Measurements from ENCODE around the gene POLD2.

The POLD2 gene

GRCh38 chr7:44121761-44122420, 1.5 kb downstream of the POLD2 start:
- no peak for DNase-seq (ENCODE audit: extremely low read depth, low read depth)
- TF ChIP-seq, protein P1, sequence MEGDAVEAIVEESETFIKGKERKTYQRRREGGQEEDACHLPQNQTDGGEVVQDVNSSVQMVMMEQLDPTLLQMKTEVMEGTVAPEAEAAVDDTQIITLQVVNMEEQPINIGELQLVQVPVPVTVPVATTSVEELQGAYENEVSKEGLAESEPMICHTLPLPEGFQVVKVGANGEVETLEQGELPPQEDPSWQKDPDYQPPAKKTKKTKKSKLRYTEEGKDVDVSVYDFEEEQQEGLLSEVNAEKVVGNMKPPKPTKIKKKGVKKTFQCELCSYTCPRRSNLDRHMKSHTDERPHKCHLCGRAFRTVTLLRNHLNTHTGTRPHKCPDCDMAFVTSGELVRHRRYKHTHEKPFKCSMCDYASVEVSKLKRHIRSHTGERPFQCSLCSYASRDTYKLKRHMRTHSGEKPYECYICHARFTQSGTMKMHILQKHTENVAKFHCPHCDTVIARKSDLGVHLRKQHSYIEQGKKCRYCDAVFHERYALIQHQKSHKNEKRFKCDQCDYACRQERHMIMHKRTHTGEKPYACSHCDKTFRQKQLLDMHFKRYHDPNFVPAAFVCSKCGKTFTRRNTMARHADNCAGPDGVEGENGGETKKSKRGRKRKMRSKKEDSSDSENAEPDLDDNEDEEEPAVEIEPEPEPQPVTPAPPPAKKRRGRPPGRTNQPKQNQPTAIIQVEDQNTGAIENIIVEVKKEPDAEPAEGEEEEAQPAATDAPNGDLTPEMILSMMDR (IDR thresholded peaks at IDR 0.05; ENCODE audit: low read depth, low read length), result no peak

DNA sequence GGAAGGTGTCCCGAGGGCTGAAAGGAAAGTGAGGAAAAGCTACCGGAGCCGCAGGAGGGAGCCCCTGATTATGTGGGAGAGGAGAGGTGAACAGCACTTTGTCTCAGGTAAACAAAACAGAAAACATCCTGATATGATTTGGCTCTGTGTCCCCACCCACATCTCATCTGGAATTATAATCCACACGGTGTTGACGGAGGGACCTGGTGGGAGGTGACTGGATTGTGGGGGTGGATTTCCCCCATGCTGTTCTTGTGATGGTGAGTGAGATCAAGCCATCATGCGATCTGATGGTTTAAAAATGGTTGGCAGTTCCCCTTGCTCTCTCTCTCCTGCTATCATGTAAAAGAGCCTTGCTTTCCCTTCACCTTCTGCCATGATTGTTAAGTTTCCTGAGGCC, 3.0 kb downstream of the POLD2 start:
- TF ChIP-seq, protein P1 (IDR thresholded peaks at IDR 0.05; ENCODE audit: low read depth, low read length), result no peak

GRCh38 chr7:44119829-44120380, 3.4 kb downstream of the POLD2 start:
- TF ChIP-seq, protein P1 (IDR thresholded peaks at IDR 0.05; ENCODE audit: low read depth, low read length), result no peak
- DNase-seq (ENCODE audit: extremely low read depth, low read depth), result no peak

More for the DNA sequence above, 3.0 kb downstream of the POLD2 start:
- DNase-seq (ENCODE audit: extremely low read depth, low read depth), result no peak

GRCh38 chr7:44117801-44118429, 5.4 kb downstream of the POLD2 start:
- TF ChIP-seq, protein P1 (IDR thresholded peaks at IDR 0.05; ENCODE audit: low read depth, low read length), result no peak
- DNase-seq (ENCODE audit: extremely low read depth, low read depth), result no peak

- DNase-seq (ENCODE audit: extremely low read depth, low read depth), result no peak
- TF ChIP-seq, protein P1 (IDR thresholded peaks at IDR 0.05; ENCODE audit: low read depth, low read length), result no peak
Observed at GRCh38 chr7:44116789-44117666, 6.3 kb downstream of the POLD2 start.

DNA sequence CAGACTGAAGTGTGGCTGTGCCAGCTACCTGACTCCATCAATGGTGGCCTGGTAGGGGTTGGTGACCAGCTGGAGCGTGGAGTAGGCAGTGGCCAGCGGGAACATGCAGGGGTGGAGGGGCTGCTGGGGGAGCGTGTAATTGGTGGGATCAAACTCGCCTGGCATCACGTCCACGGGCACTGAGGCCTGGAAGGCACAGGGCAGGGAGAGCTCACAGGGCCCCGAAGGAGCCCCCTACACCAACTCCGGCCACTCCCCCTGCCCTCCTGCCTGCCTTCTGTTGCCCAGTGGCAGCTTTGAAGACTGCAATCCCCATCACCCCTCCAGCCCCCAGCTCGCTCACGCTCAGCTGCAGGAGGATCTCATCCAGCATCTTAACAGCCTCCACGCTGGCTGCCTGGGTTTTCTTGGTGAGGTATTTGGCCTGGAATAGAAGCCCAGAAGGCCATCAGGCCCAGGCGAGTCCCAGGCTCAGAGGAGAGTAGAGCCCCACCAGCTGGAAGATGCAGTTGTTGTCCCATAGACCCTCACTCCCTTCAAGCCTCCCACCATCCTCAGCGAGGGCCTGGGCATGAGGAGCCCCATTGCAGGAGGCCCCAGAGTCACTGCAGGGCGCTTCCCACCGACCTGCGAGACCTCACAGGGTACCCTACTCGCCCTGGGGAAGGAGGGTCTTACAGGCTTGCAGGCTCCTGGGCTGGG, 7.1 kb downstream of the POLD2 start:
- no peak for DNase-seq (ENCODE audit: extremely low read depth, low read depth)
- TF ChIP-seq, protein P1 (IDR thresholded peaks at IDR 0.05; ENCODE audit: low read depth, low read length), result no peak

Measured in AG09319 (cell line).